RWPE1 (cell line): ENCODE results near the gene CLIC3.
"Not testable (repeated sequence)": the region's sequence is repeated elsewhere in the genome, so short reads cannot be mapped to it uniquely, and the experiment has no call there.

Source experiments
- CTCF ChIA-PET: fragments of 350-600 bp; sonication (Branson Sonifier 250); formaldehyde crosslinking; extraction: SDS; loops from one replicate; lab custom pipeline; 2021; lab: Yijun Ruan, JAX
- POLR2A ChIA-PET: fragments of 400-600 bp; formaldehyde crosslinking; extraction: SDS; loops from one replicate; lab custom pipeline; 2020; ENCODE audit warnings: antibody characterized with exemption; ENCODE audit not compliant: low non-redundant PET; lab: Yijun Ruan, JAX
- DNase-seq: peaks from one replicate; pipeline ENCODE4 v3.0.0; 2012; ENCODE audit warnings: low spot score
- H3K27ac ChIP-seq: fragments of 450-650 bp; 2 replicates; pipeline ENCODE4 v1.5.1; 2017
- CTCF ChIP-seq: fragments of 450-650 bp; conservative IDR thresholded peaks from 2 replicates; pipeline ENCODE4 v1.5.1; 2017; ENCODE audit warnings: low read depth, mild to moderate bottlenecking

Gene CLIC3

GRCh38 chr9:137035937-137036336 lies 39.6 kb upstream of the CLIC3 start:
- POLR2A ChIA-PET = no interaction called here
- no peak for TF ChIP-seq CTCF

GRCh38 chr9:137035507-137035834 lies 39.1 kb upstream of the CLIC3 start:
- DNase-seq = no peak
- TF ChIP-seq CTCF = peak; percentile 89
- ChIA-PET CTCF (interaction anchor here (0.6 to 6.3 kb wide), 34 partner anchors 8 to 257 kb away, joined by 3 to 97 read pairs (median 6); partner anchors contain the start of genes ABCA2, AJM1, C8G and CLIC3), POLR2A (interaction anchor here (0.8 to 1.6 kb wide), 2 partner anchors 44 to 87 kb away, joined by 3 to 9 read pairs; no protein-coding TSS in a partner anchor)
- H3K27ac ChIP-seq = no peak overlapping the region

More at GRCh38 chr9:137035937-137036336, 39.6 kb upstream of the CLIC3 start:
- H3K27ac ChIP-seq = no peak overlapping the region
- DNase-seq = no peak
- CTCF ChIA-PET = interaction anchor here (0.6 to 6.3 kb wide), 26 partner anchors 8 to 258 kb away, joined by 3 to 97 read pairs (median 7); partner anchors contain the start of genes ABCA2, AJM1, C8G and CLIC3

- POLR2A ChIA-PET = interaction anchor here (0.8 to 1.6 kb wide), 3 partner anchors 43 to 87 kb away, joined by 3 to 9 read pairs (median 3); no protein-coding TSS in a partner anchor
- DNase-seq = peak; percentile 91
- H3K27ac ChIP-seq = peak overlapping the region; percentile 66
These were observed 38.5 kb upstream of the CLIC3 start for GRCh38 chr9:137034709-137035506.

GRCh38 chr9:137034039-137034708 lies 37.8 kb upstream of the CLIC3 start:
- ChIA-PET POLR2A (interaction anchor here (0.8 to 1.6 kb wide), 2 partner anchors 84 to 86 kb away, joined by 3 to 9 read pairs; no protein-coding TSS in a partner anchor), CTCF (interaction anchor here (0.6 to 6.3 kb wide), 26 partner anchors 7 to 246 kb away, joined by 3 to 97 read pairs (median 6); partner anchors contain the start of genes ABCA2, AJM1, C8G and CLIC3)
- no peak for DNase-seq
- peak overlapping the region; percentile 66 for H3K27ac ChIP-seq
- no peak for TF ChIP-seq CTCF

More at GRCh38 chr9:137034709-137035506, 38.5 kb upstream of the CLIC3 start:
- peak; percentile 100 for TF ChIP-seq CTCF
- CTCF ChIA-PET = interaction anchor here (0.6 to 6.3 kb wide), 42 partner anchors 8 to 486 kb away, joined by 3 to 97 read pairs (median 4); partner anchors contain the start of genes ABCA2, AJM1, C8G and CLIC3

- CTCF ChIA-PET = interaction anchor here (2.6 to 6.3 kb wide), 5 partner anchors 12 to 88 kb away, joined by 30 to 97 read pairs (median 36); partner anchors contain the start of genes C8G, FBXW5, NPDC1 and SAPCD2
- POLR2A ChIA-PET, DNase-seq: not testable (repeated sequence)
- peak overlapping the region; percentile 25 for H3K27ac ChIP-seq
These were observed 37.1 kb upstream of the CLIC3 start for GRCh38 chr9:137033481-137033880.

GRCh38 chr9:137032858-137033257 lies 36.5 kb upstream of the CLIC3 start:
- no peak for TF ChIP-seq CTCF
- peak overlapping the region; percentile 25 for H3K27ac ChIP-seq
- ChIA-PET POLR2A (no interaction called here), CTCF (no interaction called here)
- no peak for DNase-seq
